MV-4-11 (cell line): ENCODE data around the gene SMARCC2.
"Not testable (repeated sequence)": the region's sequence is repeated elsewhere in the genome, so short reads cannot be mapped to it uniquely, and the experiment has no call there.

Source experiments
- DNase-seq: peaks from one replicate; lab custom pipeline; 2025; lab: John Stamatoyannopoulos, UW

The SMARCC2 gene

GRCh38 chr12:56208006-56208405, 18.7 kb upstream of the SMARCC2 start:
- DNase-seq: no peak

GRCh38 chr12:56206452-56207166, 17.3 kb upstream of the SMARCC2 start:
- peak; percentile 35 for DNase-seq

- no peak for DNase-seq
Measured at GRCh38 chr12:56205445-56205844, 16.2 kb upstream of the SMARCC2 start.

- no peak for DNase-seq
Measured at GRCh38 chr12:56204275-56204674, 15.0 kb upstream of the SMARCC2 start.

- DNase-seq: no peak
Measured at GRCh38 chr12:56202838-56203237, 13.6 kb upstream of the SMARCC2 start.

- no peak for DNase-seq
Measured at GRCh38 chr12:56202366-56202765, 13.1 kb upstream of the SMARCC2 start.

- DNase-seq: no peak
Measured at GRCh38 chr12:56198836-56199235, 9.6 kb upstream of the SMARCC2 start.

- DNase-seq: no peak
Measured at GRCh38 chr12:56197921-56198635, 8.8 kb upstream of the SMARCC2 start.

- DNase-seq: not testable (repeated sequence)
Measured at GRCh38 chr12:56196818-56197550, 7.7 kb upstream of the SMARCC2 start.

- DNase-seq: peak; percentile 81
Measured at GRCh38 chr12:56193025-56193578, 3.8 kb upstream of the SMARCC2 start.

- DNase-seq: no peak
Measured at GRCh38 chr12:56192582-56192981, 3.3 kb upstream of the SMARCC2 start.

GRCh38 chr12:56190695-56191155, 1.4 kb upstream of the SMARCC2 start:
- no peak for DNase-seq

- peak; percentile 77 for DNase-seq
Measured at GRCh38 chr12:56189918-56190694, 823 bp upstream of the SMARCC2 start.

GRCh38 chr12:56188778-56189098, 545 bp downstream of the SMARCC2 start:
- no peak for DNase-seq

- DNase-seq: peak; percentile 12
Measured at GRCh38 chr12:56188131-56188777, 1.0 kb downstream of the SMARCC2 start.

- DNase-seq: no peak
Measured at GRCh38 chr12:56186957-56187356, 2.3 kb downstream of the SMARCC2 start.

GRCh38 chr12:56178347-56178746, 10.9 kb downstream of the SMARCC2 start:
- DNase-seq: no peak

GRCh38 chr12:56172839-56173238, 16.4 kb downstream of the SMARCC2 start:
- DNase-seq: no peak

GRCh38 chr12:56169229-56169759, 20.0 kb downstream of the SMARCC2 start:
- no peak for DNase-seq

GRCh38 chr12:56165369-56165768, 23.9 kb downstream of the SMARCC2 start:
- no peak for DNase-seq

GRCh38 chr12:56164345-56164729, 24.9 kb downstream of the SMARCC2 start:
- DNase-seq: no peak
